Measurements from ENCODE around the gene DENND1C.

Gene DENND1C

DNA sequence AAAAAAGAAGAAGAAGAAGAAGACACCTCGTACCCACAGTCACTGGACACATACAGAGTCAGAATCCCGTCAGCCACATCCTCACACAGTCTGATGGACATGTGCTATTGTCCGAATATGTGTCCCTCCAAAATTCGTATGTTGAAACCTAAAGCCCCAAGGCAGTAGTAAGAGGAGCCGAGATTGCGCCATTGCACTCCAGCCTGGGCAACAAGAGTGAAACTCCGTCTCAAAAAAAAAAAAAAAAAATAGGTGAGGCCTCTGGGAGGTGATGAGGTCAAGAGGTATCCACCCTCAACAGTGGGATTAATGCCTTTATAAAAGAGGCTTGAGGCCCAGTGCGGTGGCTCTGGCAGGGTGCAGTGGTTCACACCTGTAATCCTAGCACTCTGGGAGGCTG lies 2.6 kb upstream of the DENND1C start:
- TF ChIP-seq, protein P1, sequence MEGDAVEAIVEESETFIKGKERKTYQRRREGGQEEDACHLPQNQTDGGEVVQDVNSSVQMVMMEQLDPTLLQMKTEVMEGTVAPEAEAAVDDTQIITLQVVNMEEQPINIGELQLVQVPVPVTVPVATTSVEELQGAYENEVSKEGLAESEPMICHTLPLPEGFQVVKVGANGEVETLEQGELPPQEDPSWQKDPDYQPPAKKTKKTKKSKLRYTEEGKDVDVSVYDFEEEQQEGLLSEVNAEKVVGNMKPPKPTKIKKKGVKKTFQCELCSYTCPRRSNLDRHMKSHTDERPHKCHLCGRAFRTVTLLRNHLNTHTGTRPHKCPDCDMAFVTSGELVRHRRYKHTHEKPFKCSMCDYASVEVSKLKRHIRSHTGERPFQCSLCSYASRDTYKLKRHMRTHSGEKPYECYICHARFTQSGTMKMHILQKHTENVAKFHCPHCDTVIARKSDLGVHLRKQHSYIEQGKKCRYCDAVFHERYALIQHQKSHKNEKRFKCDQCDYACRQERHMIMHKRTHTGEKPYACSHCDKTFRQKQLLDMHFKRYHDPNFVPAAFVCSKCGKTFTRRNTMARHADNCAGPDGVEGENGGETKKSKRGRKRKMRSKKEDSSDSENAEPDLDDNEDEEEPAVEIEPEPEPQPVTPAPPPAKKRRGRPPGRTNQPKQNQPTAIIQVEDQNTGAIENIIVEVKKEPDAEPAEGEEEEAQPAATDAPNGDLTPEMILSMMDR (IDR thresholded peaks at IDR 0.05; ENCODE audit: low read depth, low read length, missing control alignments), result no peak
- no peak overlapping the region for H3K4me3 ChIP-seq (ENCODE audit: low read depth, low read length)

DNA sequence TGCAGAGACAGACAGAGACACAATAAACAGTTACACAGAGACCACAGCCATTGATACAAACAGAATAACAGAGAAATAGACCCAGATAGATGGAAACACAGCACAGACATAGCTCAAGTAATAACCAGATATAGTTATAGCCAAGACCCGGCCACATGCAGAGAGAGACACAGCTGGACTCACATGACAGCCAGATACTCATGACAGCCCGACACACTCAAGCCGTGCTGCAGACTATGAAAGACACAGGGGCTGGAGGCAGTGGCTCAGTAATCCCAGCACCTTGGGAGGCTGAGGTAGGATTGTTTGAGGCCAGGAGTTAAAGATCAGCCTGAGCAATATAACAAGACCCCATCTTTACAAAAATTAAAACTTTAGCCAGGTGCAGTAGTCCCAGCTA lies 1.6 kb upstream of the DENND1C start:
- TF ChIP-seq, protein P1 (IDR thresholded peaks at IDR 0.05; ENCODE audit: low read depth, low read length, missing control alignments), result no peak
- H3K4me3 ChIP-seq (ENCODE audit: low read depth, low read length), result no peak overlapping the region
- DNase-seq (ENCODE audit: low read depth), result no peak

More for the DNA sequence above, 2.6 kb upstream of the DENND1C start:
- DNase-seq (ENCODE audit: low read depth), result no peak

DNA sequence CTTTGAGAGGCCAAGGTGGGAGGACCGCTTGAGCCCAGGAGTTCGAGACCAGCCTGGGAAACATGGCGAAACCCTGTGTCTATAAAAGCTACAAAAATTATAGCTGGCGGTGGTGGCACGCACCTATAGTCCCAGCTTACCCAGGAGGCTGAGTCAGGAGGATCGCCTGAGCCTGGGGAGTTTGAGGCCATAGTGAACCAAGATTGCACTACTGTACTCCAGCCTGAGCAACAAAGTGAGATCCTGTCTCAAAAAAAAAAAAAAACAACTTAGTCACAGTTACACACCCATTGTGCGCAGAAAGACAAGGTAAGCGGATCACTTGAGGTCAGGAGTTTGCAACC lies 728 bp upstream of the DENND1C start:
- no peak for DNase-seq (ENCODE audit: low read depth)
- TF ChIP-seq, protein P1 (IDR thresholded peaks at IDR 0.05; ENCODE audit: low read depth, low read length, missing control alignments), result no peak
- H3K4me3 ChIP-seq (ENCODE audit: low read depth, low read length), result peak overlapping the region; percentile 74

DNA sequence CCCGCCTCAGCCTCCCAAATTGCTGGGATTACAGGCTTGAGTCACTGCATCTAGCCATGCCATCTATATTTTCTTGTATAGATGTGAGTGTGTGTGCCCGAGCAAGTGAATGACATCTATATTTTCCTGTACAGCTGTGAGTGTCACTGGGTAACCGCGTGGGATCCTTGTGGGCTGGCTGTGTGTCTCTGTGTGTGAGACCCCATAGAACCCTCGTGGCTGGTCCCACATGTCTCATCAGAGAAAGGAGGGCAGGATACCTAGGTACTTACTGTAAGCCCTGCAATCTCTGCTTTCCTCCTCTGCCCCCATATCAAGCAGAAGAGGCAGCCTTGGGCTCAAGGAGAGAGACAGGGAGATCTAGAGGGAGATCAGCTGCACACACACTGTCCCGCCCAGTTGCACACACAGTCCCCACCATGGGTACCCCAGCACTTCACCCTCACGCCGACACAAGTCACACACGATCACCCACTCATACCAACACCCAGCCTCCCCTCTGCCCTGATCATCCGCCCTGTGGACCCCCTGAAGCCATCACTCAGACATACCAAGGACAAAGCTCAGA lies 655 bp downstream of the DENND1C start:
- peak overlapping the region; percentile 74 for H3K4me3 ChIP-seq (ENCODE audit: low read depth, low read length)
- no peak for DNase-seq (ENCODE audit: low read depth)
- TF ChIP-seq, protein P1 (IDR thresholded peaks at IDR 0.05; ENCODE audit: low read depth, low read length, missing control alignments), result no peak

DNA sequence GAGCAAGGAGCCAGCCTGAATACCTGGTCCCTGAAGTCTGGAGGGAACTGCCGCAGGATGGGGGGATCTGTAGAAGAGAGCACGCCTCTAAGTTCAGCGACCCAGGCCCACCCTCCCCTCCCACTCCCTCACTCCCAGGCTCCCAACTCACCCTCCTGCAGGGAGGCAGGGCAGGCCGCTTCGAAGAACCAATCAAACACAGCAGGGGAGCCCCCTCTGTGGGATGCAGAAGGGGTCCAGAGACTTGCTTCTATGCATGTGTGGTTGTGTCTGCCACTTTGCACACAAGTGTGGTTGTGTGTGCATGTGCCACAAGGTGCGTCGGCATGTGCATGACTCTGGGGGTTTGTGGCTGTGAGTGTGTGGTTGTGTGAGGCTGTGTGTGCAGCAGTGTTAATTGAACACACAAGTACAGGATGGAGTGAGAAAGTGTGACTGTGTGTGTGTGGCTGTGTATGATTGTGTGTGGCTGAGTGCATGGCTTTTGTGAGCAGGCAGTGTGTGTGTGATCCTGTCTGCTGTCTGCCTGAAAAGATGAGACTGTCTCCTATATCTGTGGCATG lies 1.7 kb downstream of the DENND1C start:
- H3K4me3 ChIP-seq (ENCODE audit: low read depth, low read length), result no peak overlapping the region
- TF ChIP-seq, protein P1 (IDR thresholded peaks at IDR 0.05; ENCODE audit: low read depth, low read length, missing control alignments), result no peak
- no peak for DNase-seq (ENCODE audit: low read depth)

DNA sequence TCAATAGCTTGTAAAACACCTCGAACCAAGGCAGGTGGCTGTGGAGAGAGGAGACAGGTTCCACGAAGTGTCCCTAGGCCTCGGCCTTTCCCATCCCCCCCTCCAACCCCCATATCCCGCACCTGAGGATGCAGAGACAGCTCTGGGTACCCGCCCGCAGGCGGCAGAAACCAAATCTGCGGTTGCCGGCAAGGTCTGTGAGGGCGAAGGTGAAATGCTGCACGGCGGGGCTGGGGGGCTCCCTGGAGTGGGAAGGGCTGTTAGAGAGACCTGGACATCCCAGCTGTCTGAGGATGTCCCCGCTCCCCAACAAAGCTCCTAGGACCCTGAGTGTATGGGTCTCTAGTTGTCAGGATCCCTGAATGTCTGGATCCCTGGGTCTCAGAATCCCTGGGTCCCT lies 2.8 kb downstream of the DENND1C start:
- TF ChIP-seq, protein P1 (IDR thresholded peaks at IDR 0.05; ENCODE audit: low read depth, low read length, missing control alignments), result no peak
- no peak for DNase-seq (ENCODE audit: low read depth)
- no peak overlapping the region for H3K4me3 ChIP-seq (ENCODE audit: low read depth, low read length)

DNA sequence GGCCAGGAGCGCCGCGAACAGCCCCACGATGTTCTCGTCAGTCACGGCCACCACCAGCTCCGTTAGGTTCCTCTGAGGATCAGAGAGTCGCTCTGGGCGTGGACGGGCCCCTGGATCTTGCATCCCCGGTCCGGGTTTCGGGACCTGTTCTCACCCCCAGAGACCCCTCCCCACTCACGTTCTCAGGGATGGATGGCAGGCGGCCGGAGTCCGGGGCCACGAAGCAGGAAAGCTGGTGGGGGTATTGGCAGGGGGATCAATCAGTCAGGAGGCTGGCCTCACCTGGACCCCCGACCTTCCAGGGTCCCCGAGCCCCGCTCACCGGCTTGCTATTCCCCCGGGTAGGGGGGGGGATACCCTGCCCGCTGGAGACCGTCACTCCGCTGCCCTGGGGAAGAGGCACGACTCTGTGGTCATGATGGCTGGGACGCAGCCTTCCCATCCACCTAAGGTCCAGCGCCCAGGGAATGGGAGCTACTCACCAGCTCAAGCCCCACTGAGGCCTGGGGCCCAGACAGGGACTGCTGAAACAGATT lies 4.6 kb downstream of the DENND1C start:
- DNase-seq (ENCODE audit: low read depth), result no peak
- H3K4me3 ChIP-seq (ENCODE audit: low read depth, low read length), result no peak overlapping the region
- TF ChIP-seq, protein P1 (IDR thresholded peaks at IDR 0.05; ENCODE audit: low read depth, low read length, missing control alignments), result no peak

All from GM12864 (cell line).